ENCODE measurements around the gene STXBP2. TPM values are rescaled to one million over a fixed set of nuclear protein-coding genes. Genes with fewer than 3 reads are reported as not detected.

STXBP2 gene
- total RNA-seq, 1 experiment from 2014 or later = 102 TPM

DNA sequence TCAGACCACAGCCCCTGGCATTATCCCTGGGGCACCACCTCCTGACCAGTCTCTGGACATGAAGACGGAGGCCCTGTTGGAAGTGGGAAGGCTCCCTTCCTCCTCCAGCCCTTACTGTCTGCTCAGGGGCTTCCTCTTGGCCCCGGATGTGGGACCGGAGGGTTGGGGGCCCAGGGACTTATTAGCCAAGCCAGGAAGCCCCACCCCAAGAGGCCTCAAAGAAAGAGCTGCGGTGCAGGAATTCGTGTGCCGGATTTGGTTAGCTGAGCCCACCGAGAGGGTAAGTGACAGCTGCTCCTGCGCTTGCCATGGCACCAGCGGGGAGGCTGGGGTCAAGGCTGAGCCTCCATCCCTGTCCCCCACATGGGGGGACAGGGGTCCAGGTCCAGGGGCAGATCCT is 31.9 kb downstream of the STXBP2 start, which contains the start of gene RETN:
RETN (plus strand) TSS at position 208 of the 400 bp plus-strand sequence. CDS start 278 bp downstream, outside the sequence.
- no TSS peak for BruUV-seq (replicated peaks)
- Histone ChIP-seq H3K4me3 (ENCODE audit: low read depth in 2 of 2, low read length in 2 of 2) (no peak within 1 kb of the TSS), H3K27ac (ENCODE audit: low read length) (no peak within 1 kb of the TSS), H3K9me3 (ENCODE audit: control insufficient read depth, insufficient read depth, low read depth, low read length) (no peaks in the 10 kb centered on the region), H3K4me1 (ENCODE audit: control insufficient read depth, insufficient read depth, low read length) (no peaks in the 10 kb centered on the region), H3K36me3 (ENCODE audit: control insufficient read depth, insufficient read depth, low read length) (no peaks in the 10 kb centered on the region), H3K27me3 (ENCODE audit: control insufficient read depth, insufficient read depth, low read length) (no peaks in the 10 kb centered on the region)
- TF ChIP-seq, protein P1, sequence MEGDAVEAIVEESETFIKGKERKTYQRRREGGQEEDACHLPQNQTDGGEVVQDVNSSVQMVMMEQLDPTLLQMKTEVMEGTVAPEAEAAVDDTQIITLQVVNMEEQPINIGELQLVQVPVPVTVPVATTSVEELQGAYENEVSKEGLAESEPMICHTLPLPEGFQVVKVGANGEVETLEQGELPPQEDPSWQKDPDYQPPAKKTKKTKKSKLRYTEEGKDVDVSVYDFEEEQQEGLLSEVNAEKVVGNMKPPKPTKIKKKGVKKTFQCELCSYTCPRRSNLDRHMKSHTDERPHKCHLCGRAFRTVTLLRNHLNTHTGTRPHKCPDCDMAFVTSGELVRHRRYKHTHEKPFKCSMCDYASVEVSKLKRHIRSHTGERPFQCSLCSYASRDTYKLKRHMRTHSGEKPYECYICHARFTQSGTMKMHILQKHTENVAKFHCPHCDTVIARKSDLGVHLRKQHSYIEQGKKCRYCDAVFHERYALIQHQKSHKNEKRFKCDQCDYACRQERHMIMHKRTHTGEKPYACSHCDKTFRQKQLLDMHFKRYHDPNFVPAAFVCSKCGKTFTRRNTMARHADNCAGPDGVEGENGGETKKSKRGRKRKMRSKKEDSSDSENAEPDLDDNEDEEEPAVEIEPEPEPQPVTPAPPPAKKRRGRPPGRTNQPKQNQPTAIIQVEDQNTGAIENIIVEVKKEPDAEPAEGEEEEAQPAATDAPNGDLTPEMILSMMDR (IDR thresholded peaks at IDR 0.05) = no peak
- TF ChIP-seq, protein P2, sequence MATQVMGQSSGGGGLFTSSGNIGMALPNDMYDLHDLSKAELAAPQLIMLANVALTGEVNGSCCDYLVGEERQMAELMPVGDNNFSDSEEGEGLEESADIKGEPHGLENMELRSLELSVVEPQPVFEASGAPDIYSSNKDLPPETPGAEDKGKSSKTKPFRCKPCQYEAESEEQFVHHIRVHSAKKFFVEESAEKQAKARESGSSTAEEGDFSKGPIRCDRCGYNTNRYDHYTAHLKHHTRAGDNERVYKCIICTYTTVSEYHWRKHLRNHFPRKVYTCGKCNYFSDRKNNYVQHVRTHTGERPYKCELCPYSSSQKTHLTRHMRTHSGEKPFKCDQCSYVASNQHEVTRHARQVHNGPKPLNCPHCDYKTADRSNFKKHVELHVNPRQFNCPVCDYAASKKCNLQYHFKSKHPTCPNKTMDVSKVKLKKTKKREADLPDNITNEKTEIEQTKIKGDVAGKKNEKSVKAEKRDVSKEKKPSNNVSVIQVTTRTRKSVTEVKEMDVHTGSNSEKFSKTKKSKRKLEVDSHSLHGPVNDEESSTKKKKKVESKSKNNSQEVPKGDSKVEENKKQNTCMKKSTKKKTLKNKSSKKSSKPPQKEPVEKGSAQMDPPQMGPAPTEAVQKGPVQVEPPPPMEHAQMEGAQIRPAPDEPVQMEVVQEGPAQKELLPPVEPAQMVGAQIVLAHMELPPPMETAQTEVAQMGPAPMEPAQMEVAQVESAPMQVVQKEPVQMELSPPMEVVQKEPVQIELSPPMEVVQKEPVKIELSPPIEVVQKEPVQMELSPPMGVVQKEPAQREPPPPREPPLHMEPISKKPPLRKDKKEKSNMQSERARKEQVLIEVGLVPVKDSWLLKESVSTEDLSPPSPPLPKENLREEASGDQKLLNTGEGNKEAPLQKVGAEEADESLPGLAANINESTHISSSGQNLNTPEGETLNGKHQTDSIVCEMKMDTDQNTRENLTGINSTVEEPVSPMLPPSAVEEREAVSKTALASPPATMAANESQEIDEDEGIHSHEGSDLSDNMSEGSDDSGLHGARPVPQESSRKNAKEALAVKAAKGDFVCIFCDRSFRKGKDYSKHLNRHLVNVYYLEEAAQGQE (IDR thresholded peaks at IDR 0.05; ENCODE audit: insufficient read depth in 1 of 2, low read depth in 2 of 2, low read length in 1 of 2) = no peak
- no peak for TF ChIP-seq POLR2AphosphoS5 (IDR thresholded peaks at IDR 0.05; ENCODE audit: low read depth, low read length)
- no peak for TF ChIP-seq SIN3A (IDR thresholded peaks at IDR 0.05; ENCODE audit: borderline replicate concordance, insufficient read depth, low read depth, low read length)
- no peak for DNase-seq (ENCODE audit: low read depth, low spot score)
- no peak for ATAC-seq
- CTCF ChIA-PET = interaction anchor here (0.5 to 0.8 kb wide), 2 partner anchors 12 to 233 kb away, joined by 3 read pairs; partner anchors contain the start of gene TRAPPC5
- intact Hi-C loops (cut with micrococcal nuclease; ENCODE audit: unreplicated experiment) (no loop called here), in situ Hi-C loops (cut with HindIII; ENCODE audit: low pct_unique_long_range_greater_than_20kb, low sequenced_read_pairs) (no loop called here)
- POLR2A ChIA-PET = no interaction called here

- H3K4me3 ChIP-seq (ENCODE audit: low read depth in 2 of 2, low read length in 2 of 2) = no peak overlapping the region
- H3K27me3 ChIP-seq (ENCODE audit: control insufficient read depth, insufficient read depth, low read length) = no peaks in the 10 kb centered on the region
- H3K4me1 ChIP-seq (ENCODE audit: control insufficient read depth, insufficient read depth, low read length) = no peaks in the 10 kb centered on the region
- no peak for DNase-seq (ENCODE audit: low read depth, low spot score)
- no TSS peak for BruUV-seq (replicated peaks)
- no peak overlapping the region for H3K27ac ChIP-seq (ENCODE audit: low read length)
- ChIA-PET CTCF (interaction anchor here (0.5 kb wide), 1 partner anchor 743 kb away, joined by 20 read pairs; no protein-coding TSS in a partner anchor), POLR2A (no interaction called here)
- intact Hi-C loops (cut with micrococcal nuclease; ENCODE audit: unreplicated experiment) = no loop called here
- in situ Hi-C loops (cut with HindIII; ENCODE audit: low pct_unique_long_range_greater_than_20kb, low sequenced_read_pairs) = no loop called here
- TF ChIP-seq POLR2AphosphoS5 (IDR thresholded peaks at IDR 0.05; ENCODE audit: low read depth, low read length) = no peak
- TF ChIP-seq, protein P2 (IDR thresholded peaks at IDR 0.05; ENCODE audit: insufficient read depth in 1 of 2, low read depth in 2 of 2, low read length in 1 of 2) = no peak
- TF ChIP-seq, protein P1 (IDR thresholded peaks at IDR 0.05) = no peak
- no peak for TF ChIP-seq TCF7L2 (IDR thresholded peaks at IDR 0.05; ENCODE audit: low read depth, low read length)
- no peak for TF ChIP-seq SIN3A (IDR thresholded peaks at IDR 0.05; ENCODE audit: borderline replicate concordance, insufficient read depth, low read depth, low read length)
- no peak for ATAC-seq
- no peaks in the 10 kb centered on the region for H3K36me3 ChIP-seq (ENCODE audit: control insufficient read depth, insufficient read depth, low read length)
- H3K9me3 ChIP-seq (ENCODE audit: control insufficient read depth, insufficient read depth, low read depth, low read length) = no peaks in the 10 kb centered on the region
Observed at GRCh38 chr19:7669641-7670040, 32.7 kb downstream of the STXBP2 start.
